Measurements from ENCODE around the gene CELF2.

Gene CELF2

DNA sequence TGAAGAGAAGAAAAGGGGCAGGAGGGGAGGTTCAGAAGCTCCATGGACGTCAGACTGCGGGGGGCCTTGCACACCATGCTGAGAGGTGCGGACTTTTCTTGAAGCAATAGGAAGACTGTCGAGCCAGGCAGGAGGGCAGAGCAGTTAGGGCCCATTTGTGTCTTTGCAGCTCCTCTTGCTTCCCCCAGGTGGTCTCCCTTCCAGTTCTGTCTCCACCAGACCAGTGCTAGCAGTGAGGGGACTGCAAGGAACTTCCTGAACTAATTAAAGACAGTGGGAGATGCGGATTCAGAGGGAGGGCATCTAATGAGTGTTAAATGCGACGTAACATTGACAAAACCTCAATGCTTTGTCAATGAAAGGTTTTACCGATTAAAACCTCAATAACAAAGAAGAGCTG lies 368.4 kb downstream of the CELF2 start:
- no peak for DNase-seq (ENCODE audit: low spot score)
- H2AK5ac ChIP-seq (ENCODE audit: low read depth, low read length) = no peak overlapping the region
- no peak overlapping the region for H3K23ac ChIP-seq (ENCODE audit: low read depth, low read length, poor library complexity)
- H3K79me1 ChIP-seq (ENCODE audit: low read depth, low read length) = no peaks in the 10 kb centered on the region
- no peak overlapping the region for H4K8ac ChIP-seq (ENCODE audit: low read depth, low read length)
- no peak overlapping the region for H3K14ac ChIP-seq (ENCODE audit: low read length)
- H3K4ac ChIP-seq (ENCODE audit: low read length) = no peak overlapping the region
- H3K4me1 ChIP-seq (ENCODE audit: control insufficient read depth in 2 of 2, insufficient read depth in 1 of 2, low read depth in 1 of 2, low read length in 2 of 2) = peaks cover 7 to 10% of the 10 kb centered on the region in 2 donors
- H3K9me3 ChIP-seq (replicated peaks in 1 of 2; ENCODE audit: control insufficient read depth in 2 of 2, insufficient read depth in 1 of 2, low read depth in 1 of 2, low read length in 2 of 2) = peaks cover 0 to 1% of the 10 kb centered on the region in 2 donors
- no peak overlapping the region for H3K18ac ChIP-seq (ENCODE audit: low read length)
- H3K27ac ChIP-seq (replicated peaks; ENCODE audit: low read length) = no peak overlapping the region
- no peak overlapping the region for H2AFZ ChIP-seq (ENCODE audit: low read length)
- no peaks in the 10 kb centered on the region for H3K36me3 ChIP-seq (replicated peaks in 1 of 2; ENCODE audit: control insufficient read depth in 2 of 2, insufficient read depth in 2 of 2, low read length in 2 of 2)
- no peak overlapping the region for H3K4me3 ChIP-seq (ENCODE audit: low read length in 2 of 2)
- H2BK12ac ChIP-seq (ENCODE audit: low read length) = no peak overlapping the region
- no peak overlapping the region for H2BK15ac ChIP-seq (ENCODE audit: low read length)
- no peak overlapping the region for H2BK120ac ChIP-seq (ENCODE audit: low read depth, low read length)
- no peak overlapping the region for H3K9ac ChIP-seq (ENCODE audit: low read depth, low read length, poor library complexity)
- WGBS, 2 donors (ENCODE audit: extremely low coverage in 2 of 2, insufficient read length in 2 of 2, insufficient replicate concordance in 1 of 2) = no CpG with 5 or more reads among the region's 8 CpGs
- no peak overlapping the region for H3K4me2 ChIP-seq (ENCODE audit: insufficient read depth, low read length, poor library complexity, severe bottlenecking)
- peaks cover 0 to 3% (median 2%) of the 10 kb centered on the region in 3 experiments for H3K27me3 ChIP-seq (ENCODE audit: control insufficient read depth in 3 of 3, insufficient read depth in 3 of 3, low read depth in 1 of 3, low read length in 3 of 3)
- H2BK5ac ChIP-seq (ENCODE audit: low read length) = no peak overlapping the region
- H4K91ac ChIP-seq (ENCODE audit: low read depth, low read length, poor library complexity) = no peak overlapping the region
